GM12801 (cell line): Measurements from ENCODE around the gene CEP164.

ENCODE experiments used
- CTCF ChIP-seq: IDR thresholded peaks from one replicate; pipeline ENCODE4 v1.5.1; 2011; ENCODE audit warnings: control low read depth; ENCODE audit not compliant: insufficient read length; ENCODE audit errors: extremely low read depth

The CEP164 gene

GRCh38 chr11:117369534-117369933 is 41.9 kb downstream of the CEP164 start:
- TF ChIP-seq CTCF: no peak

- no peak for TF ChIP-seq CTCF
Observed at GRCh38 chr11:117371453-117371852, 43.8 kb downstream of the CEP164 start.

- TF ChIP-seq CTCF: no peak
Observed at GRCh38 chr11:117374316-117375055, 46.8 kb downstream of the CEP164 start.

GRCh38 chr11:117375960-117376359 is 48.3 kb downstream of the CEP164 start:
- no peak for TF ChIP-seq CTCF

GRCh38 chr11:117376517-117376916 is 48.9 kb downstream of the CEP164 start:
- TF ChIP-seq CTCF: no peak

GRCh38 chr11:117378976-117379865 is 51.6 kb downstream of the CEP164 start:
- TF ChIP-seq CTCF: no peak

GRCh38 chr11:117380676-117381075 is 53.0 kb downstream of the CEP164 start:
- TF ChIP-seq CTCF: no peak
